22Rv1 (cell line): ENCODE measurements around the gene PARP4.
"Not testable (repeated sequence)": the region's sequence is repeated elsewhere in the genome, so short reads cannot be mapped to it uniquely, and the experiment has no call there.

Source experiments
- H3K27ac ChIP-seq: fragments of 450-650 bp; 2 replicates; pipeline ENCODE4 v1.5.1; 2017
- ZFX ChIP-seq: fragments of 450-650 bp; IDR thresholded peaks from 2 replicates; pipeline ENCODE4 v1.6.1; 2017; ENCODE audit warnings: antibody characterized with exemption, borderline replicate concordance
- TF ChIP-seq, protein P1 (sequence below): fragments of 450-650 bp; IDR thresholded peaks from 2 replicates; pipeline ENCODE4 v1.5.1; 2017; ENCODE audit warnings: mild to moderate bottlenecking

The PARP4 gene

DNA sequence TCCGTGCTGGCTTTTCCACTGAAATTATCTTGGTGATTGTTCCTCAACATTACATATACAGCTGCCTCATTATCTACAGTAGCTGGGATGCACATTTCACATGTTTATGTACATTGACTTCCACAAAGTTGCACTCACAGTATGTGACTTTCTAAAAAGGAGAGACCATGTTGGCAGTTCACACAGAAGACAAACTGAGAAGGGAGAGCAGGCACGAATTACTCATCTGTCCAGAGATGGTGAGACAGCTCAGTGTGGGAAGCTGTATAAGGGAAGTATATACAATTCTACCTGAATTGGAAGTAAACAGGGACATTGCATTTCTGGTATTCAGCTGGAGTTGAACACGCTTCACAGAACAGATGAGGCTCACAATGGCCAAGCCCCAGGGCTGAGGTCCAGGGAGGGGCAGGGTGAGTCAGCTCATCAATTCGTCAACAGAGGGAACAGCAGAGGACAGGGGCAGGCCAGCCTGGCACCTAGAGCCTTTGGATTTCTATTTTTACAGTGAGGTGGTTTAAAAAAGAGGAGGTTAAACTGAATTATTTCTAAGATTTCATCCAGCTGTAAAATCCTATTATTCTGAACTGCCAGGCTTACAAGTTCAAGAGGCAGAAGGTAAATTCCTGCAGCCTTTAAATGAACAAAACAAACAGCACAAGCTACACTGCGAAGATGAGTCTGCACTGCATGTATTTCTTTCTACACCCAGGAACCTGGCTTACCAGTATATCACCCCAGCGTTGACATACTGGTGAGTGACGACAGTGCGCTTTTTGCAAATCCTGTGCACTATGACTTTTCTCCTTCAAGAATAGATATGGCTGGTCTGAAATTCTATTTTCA, 9.8 kb downstream of the PARP4 start:
- no peak for TF ChIP-seq ZFX
- TF ChIP-seq, protein P1, sequence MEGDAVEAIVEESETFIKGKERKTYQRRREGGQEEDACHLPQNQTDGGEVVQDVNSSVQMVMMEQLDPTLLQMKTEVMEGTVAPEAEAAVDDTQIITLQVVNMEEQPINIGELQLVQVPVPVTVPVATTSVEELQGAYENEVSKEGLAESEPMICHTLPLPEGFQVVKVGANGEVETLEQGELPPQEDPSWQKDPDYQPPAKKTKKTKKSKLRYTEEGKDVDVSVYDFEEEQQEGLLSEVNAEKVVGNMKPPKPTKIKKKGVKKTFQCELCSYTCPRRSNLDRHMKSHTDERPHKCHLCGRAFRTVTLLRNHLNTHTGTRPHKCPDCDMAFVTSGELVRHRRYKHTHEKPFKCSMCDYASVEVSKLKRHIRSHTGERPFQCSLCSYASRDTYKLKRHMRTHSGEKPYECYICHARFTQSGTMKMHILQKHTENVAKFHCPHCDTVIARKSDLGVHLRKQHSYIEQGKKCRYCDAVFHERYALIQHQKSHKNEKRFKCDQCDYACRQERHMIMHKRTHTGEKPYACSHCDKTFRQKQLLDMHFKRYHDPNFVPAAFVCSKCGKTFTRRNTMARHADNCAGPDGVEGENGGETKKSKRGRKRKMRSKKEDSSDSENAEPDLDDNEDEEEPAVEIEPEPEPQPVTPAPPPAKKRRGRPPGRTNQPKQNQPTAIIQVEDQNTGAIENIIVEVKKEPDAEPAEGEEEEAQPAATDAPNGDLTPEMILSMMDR: no peak
- no peak overlapping the region for H3K27ac ChIP-seq

DNA sequence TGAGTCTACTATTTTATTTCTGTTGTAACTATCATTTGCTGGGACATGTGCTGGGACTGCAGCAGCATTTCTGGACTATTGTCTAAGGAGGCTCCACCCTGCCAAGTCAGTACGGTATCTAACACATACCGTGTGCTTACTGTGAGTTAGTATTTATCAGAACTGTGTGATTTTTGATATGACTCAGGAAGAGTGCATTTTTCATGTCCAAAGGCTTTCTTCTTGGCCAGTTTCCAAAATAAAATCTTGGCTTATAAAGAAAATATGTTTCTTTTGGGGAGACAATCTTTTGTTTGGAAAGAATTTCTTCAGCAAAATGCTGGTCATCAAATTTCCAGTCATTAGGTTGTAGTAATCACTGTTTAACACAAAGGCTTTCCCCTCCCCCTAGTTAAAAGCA, 11.6 kb downstream of the PARP4 start:
- no peak overlapping the region for H3K27ac ChIP-seq
- TF ChIP-seq, protein P1: no peak
- no peak for TF ChIP-seq ZFX

DNA sequence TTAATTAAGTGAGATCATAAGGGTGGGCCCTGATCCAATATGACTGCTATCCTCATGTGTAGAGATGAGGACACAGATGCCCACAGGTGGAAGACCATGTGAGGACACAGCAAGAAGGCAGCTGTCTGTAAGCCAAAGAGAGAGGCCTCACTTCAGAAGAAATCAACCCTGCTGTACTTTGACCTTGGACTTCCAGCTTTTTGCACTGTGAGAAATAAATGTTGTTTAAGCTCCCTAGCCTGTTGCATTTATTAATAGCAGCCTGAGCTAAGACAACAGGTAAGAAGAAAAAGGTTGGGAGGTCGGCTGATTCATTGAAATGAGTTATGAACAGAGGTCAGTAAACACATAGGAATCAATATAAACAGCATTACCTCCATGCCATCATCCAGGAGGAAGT, 14.8 kb downstream of the PARP4 start:
- H3K27ac ChIP-seq: no peak overlapping the region
- no peak for TF ChIP-seq ZFX
- TF ChIP-seq, protein P1: no peak

DNA sequence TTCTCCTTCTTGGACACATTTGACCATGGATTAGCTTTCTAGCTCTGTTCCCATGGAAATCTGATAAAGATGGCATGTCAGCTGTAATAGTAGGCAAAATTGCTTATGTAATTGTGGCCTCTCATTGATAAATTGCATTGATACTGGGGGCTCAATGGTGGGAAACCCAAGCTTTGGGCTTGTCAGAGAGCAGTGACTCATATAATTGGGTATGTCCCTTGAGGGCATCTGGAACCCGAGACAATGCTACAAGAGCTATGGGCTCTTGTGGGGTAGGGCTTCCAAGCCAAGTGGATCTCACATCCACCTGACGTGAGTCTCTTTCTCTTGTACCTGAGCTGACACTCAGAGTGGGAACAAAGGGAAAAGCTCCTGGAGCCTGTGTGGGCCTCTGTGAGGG, 16.3 kb downstream of the PARP4 start:
- not testable (repeated sequence) for H3K27ac ChIP-seq

DNA sequence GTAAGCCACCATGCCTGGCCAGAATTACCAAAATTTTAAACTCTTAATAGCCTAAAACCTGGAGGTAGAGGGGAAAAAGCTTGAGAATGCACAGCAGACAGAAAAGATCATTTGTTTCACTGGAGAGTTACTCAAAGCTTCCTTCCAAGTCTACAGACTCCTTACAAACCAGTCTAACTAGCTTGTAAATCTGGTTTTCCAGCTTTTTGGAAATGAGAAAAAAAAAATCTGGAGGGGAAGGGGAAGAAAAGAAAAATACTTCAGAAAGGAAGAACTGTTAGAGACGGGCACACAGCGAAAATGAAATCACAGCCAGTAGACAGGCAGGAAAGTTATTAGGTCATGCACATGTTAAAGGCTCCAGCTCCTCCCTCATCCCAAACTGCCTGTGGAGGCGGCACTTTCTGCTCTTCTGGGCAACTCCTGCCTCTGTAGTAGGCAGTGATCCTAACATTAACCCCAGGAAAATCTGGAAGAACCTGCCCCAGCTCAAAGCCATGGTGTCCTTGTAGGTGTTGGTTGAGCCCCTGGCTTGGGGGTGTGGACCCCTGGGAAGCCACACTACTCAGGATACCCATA, 17.3 kb downstream of the PARP4 start:
- TF ChIP-seq, protein P1: no peak
- no peak for TF ChIP-seq ZFX
- no peak overlapping the region for H3K27ac ChIP-seq

DNA sequence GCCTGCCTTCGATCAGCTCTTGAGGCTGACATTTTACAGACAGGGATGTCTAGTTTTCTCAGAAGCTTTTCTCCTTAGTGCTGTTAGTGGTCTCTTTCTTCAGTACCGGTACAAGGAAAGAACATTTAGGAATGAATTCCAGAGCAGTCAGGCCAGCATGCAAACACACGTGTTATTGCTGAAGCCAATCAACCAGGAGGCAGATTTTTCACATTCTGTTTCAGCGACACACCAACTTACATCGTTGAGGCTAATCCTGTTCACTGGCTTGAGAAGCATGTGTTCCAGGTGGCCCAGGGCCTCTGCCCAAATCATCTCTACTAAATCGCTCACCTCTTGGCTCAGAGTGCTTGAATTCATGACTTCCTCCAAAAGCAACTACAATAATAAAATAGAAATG, 19.2 kb downstream of the PARP4 start:
- H3K27ac ChIP-seq: no peak overlapping the region
- TF ChIP-seq, protein P1: no peak
- no peak for TF ChIP-seq ZFX

DNA sequence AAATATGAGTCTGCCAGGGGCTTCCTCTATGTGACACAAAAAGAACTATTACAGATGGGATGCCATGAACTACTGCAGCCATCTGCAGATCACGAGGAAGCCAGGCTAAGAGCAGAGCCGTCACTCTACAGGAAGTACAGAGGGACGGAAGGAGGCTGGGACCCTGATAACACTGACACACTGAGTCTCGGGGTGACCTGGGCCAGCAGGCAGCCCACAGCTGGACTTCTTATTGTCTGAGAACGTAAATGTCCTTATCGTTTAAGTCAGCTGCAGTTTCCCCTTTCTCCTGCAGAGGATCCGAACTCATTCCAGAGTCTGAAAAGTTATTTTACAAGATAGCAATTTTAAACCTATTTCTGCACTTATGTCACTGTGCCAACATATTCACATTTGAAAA, 20.7 kb downstream of the PARP4 start:
- H3K27ac ChIP-seq: no peak overlapping the region
- TF ChIP-seq, protein P1: no peak
- no peak for TF ChIP-seq ZFX
